Stimulated activated CD4-positive, alpha-beta T cell treated with anti-CD3 and anti-CD28 coated beads, Interleukin-15, amount 100 ng/mL, for 48 hours (primary cell): ENCODE data around the gene PHEX.
A peak's percentile ranks its signal among the peaks of the same experiment; 100 is the strongest.

Experiments
- DNase-seq, 2 donors: peaks; one replicate each; pipeline ENCODE4 v3.0.0-alpha.2; 2020; ENCODE audit warnings: low read depth in 2 of 2

The PHEX gene

GRCh38 chrX:22040184-22040583, 8.1 kb downstream of the PHEX start:
- no peak for DNase-seq

GRCh38 chrX:22041907-22042530, 9.9 kb downstream of the PHEX start:
- DNase-seq = no peak

DNA sequence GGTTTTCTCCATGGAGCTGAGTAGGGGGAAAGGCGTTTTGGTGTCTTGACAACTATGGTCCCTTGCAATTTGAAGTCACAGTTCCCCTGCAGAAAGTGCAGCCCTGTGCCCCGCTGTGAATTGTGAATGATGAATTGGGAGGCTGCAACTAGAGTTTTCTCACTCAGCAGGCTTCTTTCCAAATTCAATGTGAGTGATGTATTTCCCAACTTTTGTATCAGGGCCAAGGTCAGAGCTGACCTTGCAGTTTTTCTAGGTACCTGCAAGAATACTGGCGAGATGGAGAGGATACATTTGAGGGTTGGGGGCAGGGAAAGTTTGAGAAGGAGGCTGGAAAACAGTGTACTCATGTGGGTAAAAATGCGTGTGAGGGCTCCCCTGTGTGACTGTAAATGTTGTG, 11.7 kb downstream of the PHEX start:
- DNase-seq = no peak

DNA sequence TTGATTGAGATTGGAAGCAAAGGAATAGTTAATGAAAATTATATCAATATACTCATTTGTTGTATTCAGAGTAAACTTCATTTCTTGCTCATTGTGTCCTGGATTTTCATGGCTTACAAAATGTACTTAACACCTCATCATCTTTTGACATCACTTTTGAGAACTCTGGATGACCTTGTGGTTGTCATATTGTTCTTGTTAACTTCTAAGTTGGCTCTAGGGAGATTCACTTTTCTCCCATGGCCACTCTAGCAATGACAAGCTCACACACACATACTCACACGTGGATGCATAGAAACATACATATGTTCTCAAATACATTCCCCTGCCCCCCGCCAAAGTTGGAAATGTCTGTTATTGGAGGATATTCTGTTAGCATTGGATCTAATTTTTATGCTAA, 15.3 kb downstream of the PHEX start:
- DNase-seq = no peak

DNA sequence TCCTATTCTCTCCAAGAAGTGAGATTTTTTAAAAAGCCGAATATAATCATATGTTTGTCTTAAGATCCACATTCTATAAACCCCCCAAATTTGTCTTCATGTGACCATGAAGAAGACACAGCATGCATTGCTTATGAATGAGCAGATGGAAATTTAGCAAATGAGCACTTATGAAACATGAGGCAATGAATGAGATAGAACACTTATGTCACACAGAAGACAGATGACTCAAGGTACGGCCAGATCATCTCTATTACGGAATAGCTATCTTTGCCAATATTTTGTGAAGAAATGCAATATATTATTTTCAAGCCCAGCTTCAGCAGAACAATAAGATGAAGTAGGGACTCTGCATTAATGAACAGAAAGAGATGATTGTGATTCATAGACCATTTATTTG, 21.4 kb downstream of the PHEX start:
- DNase-seq = no peak

DNA sequence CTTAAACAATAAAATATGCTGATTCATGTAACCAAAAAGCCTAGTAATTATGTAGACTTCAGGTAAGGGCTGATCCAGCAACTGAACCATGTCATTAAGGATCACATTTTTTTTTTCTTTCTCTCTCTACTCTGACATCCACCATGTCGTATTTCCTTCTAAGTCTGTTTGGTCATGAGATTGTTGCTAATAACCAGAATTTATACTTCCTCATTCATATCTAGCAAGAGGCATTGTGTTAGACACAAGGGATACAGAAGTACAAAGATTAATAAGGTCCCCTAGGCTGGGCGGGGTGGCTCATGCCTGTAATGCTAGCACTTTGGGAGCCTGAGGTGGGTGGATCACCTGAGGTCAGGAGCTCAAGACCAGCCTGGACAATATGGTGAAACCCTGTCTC, 24.1 kb downstream of the PHEX start:
- DNase-seq = no peak

DNA sequence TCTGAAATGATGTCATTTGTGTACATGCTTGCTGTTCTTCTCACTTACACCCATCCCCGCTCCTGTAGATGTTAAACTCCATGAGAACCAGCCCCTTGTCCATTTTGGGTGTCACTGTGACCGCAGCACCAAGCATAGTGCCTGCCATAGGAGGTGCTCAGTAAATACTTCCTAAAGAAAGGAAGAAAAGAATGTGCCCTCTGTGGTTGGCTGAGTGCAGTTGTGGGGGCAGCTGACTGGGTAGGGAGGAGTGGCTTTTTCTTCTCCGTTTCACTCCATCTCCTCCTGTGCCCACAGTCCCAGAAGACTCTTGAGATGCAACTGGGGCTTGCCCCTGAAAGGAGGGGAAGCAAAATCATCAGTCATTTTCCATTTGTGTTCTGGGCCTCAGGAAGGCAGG, 25.5 kb downstream of the PHEX start:
- no peak for DNase-seq

DNA sequence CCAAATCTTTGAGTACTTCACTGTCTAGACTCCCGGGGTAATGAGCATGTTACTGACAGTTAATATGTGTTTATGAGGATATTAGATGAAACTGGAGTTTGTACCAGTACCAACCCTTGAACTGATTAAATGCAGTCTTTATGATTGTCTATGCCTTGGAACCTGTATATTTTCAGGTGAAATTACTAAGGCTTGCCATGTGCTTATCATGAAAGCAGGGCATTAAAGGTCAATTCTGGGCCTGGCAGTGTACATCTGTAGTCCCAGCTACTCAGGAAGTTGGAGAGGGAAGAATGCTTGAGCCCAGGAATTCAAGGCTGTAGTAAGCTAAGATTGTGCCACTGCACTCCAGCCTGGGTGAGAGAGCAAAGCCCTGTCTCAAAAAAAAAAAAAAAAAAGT, 27.6 kb downstream of the PHEX start:
- no peak for DNase-seq

- DNase-seq = peak in 1 of 2 donors; percentile 31
Observed at GRCh38 chrX:22060415-22061280, 28.5 kb downstream of the PHEX start.

DNA sequence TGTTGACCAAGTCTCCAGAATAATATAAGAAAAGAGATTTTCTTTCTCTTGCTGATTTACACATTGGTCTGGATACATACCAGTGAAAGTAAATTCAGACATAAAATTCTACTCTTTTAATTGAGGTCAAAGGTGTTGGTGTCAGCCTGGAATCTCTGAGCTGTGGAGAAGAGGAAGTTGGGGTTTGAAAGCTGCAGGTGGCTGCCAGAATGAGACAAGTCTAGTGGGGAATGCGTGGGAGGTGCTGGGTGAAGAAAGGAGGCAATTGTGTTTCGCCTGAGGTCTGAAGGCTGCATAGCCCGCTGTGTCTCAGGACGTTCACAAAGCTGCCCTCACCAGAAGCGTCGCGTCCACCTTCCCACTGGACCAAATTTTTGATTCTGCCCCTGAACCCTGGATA, 31.2 kb downstream of the PHEX start:
- peak; percentile 12 to 36 for DNase-seq

DNA sequence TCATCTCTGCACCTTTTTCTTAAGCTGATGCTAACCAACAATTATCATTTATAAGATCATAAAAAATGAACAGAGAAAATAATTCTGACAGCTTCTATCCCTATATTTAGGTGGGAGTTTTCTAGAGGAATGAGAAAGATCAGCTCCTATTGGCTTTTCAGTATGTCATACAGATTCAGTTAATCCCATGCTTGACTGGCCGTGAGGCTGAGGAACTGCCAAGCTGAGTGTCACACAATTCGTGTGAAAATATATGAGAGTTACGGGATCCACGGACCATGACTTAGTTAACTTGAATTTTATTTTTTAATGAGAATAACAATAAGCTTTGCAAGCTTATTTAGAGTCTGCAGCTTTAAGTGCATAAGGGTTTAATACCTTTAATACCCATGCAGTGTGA, 37.5 kb downstream of the PHEX start:
- DNase-seq = no peak

DNA sequence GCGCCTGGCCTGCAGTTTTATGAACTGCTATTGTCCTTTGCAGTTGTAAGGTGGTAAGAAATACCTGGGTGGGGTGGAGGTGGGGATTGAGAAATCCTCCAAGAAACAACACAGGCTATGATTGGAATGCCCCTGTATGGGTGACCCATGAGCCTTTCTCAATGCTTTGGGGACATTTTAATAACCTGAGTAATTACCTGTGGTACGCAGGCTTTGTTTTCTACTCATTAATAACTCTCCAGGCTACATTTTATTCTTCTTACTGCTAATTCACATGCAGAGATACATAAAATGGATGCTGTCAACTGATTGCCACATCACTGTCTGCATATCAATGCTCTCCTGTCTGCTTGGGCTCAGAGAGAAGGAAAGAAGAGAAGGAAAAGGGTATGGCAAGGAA, 41.8 kb downstream of the PHEX start:
- no peak for DNase-seq

DNA sequence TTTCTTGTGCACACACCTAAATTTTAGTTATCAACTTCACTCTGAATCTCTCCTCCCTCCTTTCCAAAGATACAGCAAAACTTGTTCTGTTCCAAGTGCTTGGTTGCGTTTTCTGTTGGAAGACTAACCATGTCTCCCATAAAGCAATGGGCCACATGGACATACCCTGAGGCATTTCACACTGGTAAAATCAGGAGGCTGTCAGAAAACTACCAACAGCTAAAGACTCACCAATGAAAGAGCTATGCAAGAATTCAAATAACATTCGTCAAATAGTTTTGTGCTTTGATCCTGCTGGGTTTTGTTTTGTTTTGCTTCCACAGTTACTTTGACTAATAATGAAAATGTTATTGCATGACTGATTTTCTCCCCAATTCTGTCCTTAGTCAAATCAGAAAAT, 46.0 kb downstream of the PHEX start:
- DNase-seq = no peak

GRCh38 chrX:22081475-22082092, 49.5 kb downstream of the PHEX start:
- peak; percentile 10 to 58 for DNase-seq

DNA sequence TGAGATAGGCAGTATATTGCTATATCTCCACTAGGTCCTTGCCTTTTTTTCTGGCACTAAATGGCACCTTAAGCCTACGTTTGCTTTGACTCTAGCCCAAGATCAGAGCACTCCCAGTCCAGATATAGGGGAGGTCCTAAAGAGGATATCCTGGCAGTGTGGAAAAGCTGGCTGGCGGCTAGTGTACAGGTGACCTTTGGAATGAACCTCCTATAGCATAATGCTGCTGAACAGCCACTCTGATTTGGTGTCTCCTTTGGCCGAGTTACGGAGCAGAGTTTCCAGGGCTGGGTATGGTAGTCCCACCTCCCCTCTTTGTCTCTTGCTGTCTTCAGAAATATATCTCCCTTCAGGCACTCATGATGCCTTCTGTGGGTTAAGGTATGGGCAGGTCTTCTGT, 53.9 kb downstream of the PHEX start:
- no peak for DNase-seq

- no peak for DNase-seq
Observed at GRCh38 chrX:22087011-22087557, 55.0 kb downstream of the PHEX start.

DNA sequence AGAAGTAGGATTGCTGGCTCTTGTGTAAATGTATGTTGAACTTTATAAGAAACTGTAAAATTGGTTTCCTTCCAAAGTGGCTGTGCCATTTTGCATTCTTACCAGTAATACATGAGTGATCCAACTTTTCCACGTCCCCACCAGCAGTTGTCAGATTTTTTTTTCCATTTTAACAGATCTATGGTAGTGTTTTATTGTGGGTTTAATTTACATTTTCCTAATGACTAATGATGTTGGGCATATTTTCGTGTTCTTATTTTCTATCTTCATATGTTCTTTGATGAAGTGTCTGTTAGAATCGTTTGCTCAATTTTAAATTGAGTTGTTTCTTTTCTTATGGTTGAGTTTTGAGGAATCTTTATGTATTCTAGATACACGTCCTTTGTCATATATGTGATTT, 56.2 kb downstream of the PHEX start:
- no peak for DNase-seq

GRCh38 chrX:22090181-22090580, 58.1 kb downstream of the PHEX start:
- DNase-seq = no peak

DNA sequence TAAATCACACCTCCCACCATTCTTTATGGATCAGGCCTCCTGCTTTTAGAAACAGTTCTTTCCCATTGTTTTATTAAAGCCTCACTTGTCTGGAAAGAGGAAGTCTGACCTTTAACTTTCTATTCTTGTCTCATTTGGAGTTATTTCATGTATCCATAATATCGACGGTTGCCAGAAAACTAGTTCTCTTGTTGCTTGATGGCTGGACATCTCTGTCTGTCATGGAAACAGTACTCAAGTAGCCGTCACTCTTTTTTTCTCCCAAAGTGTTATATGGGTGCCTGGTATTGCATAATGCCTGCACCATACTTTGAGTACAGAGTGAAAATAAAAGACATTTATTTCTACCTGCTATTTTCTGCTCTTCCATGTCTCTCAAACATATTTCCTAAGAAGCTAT, 61.4 kb downstream of the PHEX start:
- no peak for DNase-seq

DNA sequence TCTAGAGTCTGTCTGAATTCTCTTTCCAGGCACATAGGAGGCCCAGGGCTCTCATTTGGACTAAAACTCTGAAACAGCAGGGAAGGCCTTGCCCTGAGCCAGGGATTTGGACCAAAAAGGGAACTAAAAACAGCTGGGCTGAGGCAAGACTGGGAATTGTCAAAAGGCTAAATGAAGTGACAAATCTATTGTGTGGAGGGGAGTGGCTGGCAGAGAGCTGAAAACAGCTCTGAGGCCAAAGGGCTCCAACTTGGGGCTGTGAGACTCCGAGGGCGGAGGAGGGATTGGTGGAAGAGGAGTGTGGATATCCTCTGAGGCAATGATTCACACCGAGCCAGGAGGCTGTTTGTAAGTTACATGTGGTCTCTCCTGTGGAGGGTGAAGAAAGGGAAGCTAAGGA, 63.2 kb downstream of the PHEX start:
- no peak for DNase-seq

DNA sequence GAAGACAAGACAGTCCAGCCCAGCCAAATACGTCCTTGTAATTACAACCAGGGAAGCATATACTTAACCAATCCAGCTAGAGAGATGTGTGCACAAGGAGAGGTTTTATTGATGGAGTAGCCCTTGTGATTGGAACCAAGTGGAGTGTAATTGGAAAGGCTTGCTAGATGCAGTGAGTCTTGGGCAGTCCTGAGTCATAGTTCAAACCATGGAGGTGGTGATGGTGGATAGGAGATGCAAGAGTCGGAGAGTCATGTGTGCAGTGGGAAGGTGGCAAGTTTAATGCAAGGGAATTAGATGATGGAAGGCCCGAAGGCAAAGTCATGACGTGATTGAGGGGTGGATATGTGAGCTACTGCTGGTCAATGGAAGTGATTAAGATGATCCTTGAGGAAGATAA, 63.7 kb downstream of the PHEX start:
- no peak for DNase-seq

DNA sequence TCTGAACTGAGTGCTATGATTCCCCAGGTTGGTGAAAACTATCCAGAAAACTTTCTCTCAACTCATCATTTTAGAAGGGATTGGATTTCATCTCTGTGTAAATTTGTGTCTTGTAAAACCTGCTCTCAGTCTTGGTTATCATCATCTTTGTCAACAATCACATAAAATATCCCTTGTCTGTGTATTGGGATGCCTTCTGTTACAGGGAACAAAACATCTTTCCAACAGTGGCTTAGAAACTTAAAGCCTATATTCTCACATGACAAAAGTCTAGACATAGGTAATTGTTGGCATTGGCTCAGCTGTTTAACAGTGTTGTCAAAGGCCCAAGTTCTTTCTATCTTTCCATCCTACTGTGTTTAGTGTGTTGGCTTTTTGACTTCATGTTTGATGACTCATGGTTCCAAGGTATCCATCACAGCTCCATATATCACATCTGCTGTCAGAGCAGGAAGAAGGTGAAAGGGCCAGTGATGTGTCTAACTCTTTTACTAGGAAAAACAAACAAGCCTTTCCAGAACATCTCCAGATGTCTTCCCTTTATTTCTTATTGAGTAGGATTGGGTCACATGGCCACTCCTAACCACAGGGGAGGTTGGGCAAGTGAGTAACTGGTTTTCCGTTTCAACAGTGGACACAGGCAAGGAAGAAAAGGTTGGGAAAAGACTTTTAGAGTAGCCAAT, 65.0 kb downstream of the PHEX start:
- DNase-seq = no peak
